HG02759 (cell line): ENCODE results near the gene TRIM46.
"Not testable (repeated sequence)": the region's sequence is repeated elsewhere in the genome, so short reads cannot be mapped to it uniquely, and the experiment has no call there.

Experiments used
- ATAC-seq: cut with Tn5 transposase; IDR thresholded peaks from one replicate; pipeline ENCODE4 v1.9.1; 2021; ENCODE audit warnings: mild to moderate bottlenecking, moderate library complexity; ENCODE audit not compliant: unreplicated experiment

TRIM46 gene

GRCh38 chr1:155137154-155137949, 36.3 kb upstream of the TRIM46 start:
- ATAC-seq: no peak

DNA sequence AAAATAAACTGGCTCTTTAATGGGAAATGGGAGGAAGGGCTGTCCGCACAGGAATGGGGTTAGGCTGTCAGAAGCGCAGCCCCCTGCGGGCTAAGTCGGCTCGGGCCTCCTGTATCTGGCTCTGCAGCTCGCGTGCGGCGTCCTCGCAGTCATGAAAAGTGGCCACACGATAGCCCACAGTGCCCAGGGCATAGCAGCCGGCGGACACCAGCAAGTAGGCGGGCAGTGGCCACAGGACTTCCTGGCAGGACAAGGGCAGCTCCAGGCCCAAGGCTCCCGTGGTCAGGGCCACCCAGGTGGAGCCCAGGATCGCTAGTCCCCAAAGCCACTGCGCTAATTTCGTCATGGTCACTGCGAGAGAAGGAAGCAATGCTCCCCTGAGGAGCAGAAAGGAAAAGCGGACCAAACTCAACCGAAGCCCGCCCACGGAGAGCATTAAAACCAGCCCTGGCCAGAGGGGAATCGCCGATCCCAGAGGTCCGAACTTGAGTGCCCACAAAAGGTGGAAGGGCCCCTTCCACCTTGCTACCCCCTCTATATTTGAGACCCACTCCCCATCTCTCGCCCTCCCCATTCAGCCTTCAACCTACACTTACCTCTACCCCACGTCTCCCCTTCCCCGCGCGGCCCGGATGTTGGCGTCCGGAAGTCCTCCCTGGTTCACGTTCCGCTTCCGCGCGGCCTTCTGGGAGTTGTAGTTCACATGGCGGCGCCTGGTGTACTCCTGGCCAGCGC, 33.6 kb upstream of the TRIM46 start, which contains the start of gene DPM3:
TSS of gene DPM3 (minus strand) at position 637 of the 735 bp plus-strand sequence. CDS start at position 346, 291 bp downstream.
- ATAC-seq: peak; percentile 75

- ATAC-seq: no peak
These were observed 33.1 kb upstream of the TRIM46 start for GRCh38 chr1:155140630-155140953.

DNA sequence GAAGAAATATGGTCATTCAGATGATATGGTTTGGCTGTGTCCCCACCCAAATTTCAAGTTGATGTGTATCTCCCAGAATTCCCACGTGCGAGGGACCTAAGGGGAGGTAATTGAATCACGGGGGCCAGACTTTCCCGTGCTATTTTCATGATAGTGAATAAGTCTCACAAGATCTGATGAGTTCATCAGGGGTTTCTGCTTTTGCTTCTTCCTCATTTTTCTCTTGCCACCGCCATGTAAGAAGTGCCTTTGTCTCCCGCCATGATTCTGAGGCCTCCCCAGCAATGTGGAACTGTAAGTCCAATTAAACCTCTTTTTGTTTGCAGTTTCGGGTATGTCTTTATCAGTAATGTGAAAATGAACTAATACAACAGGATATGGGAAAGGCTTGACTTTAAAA, 31.9 kb upstream of the TRIM46 start:
- no peak for ATAC-seq

GRCh38 chr1:155145491-155145890, 28.2 kb upstream of the TRIM46 start:
- ATAC-seq: no peak

DNA sequence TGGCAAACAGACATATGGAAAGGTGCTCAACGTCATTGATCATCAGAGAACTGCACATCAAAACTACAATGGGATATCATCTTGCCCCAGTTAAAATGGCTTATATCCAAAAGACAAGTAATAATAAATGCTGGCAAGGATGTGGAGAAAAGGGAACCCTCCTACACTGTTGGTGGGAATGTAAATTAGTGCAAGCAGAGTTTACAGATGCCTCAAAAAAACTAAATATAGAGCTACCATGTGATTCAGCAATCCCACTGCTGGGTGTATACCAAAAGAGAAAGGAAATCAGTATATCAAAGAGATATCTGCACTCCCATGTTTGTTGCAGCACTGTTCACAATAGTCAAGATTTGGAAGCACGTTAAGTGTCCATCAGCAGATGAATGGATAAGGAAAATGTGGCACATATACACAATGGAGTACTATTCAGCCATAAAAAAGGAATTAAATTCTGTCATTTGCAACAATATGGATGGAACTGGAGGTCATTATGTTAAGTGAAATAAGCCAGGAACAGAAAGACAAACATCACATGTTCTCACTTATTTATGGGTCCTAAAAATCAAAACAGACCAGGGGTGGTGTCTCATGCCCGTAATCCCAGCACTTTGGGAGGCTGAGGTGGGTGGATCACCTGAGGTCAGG, 17.5 kb upstream of the TRIM46 start:
- ATAC-seq: not testable (repeated sequence)

GRCh38 chr1:155158991-155159390, 14.7 kb upstream of the TRIM46 start:
- ATAC-seq: no peak

- no peak for ATAC-seq
These were observed 13.5 kb upstream of the TRIM46 start for GRCh38 chr1:155160128-155160527.

DNA sequence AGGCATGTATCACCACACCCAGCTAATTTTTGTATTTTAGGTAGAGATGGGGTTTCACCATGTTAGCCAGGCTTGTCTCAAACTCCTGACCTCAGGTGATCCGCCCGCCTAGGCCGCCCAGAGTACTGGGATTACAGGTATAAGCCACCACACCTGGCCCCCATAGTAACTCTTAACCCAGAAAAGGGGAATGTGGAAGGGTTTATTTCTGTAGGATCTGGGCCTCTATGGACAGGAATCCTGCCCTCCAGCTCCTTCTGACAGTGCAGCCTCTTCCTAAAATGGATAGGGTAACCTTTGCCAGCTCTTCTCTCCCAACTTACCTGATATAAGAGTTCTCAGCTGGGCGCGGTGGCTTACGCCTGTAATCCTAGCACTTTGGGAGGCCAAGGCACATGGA, 11.0 kb upstream of the TRIM46 start:
- not testable (repeated sequence) for ATAC-seq

DNA sequence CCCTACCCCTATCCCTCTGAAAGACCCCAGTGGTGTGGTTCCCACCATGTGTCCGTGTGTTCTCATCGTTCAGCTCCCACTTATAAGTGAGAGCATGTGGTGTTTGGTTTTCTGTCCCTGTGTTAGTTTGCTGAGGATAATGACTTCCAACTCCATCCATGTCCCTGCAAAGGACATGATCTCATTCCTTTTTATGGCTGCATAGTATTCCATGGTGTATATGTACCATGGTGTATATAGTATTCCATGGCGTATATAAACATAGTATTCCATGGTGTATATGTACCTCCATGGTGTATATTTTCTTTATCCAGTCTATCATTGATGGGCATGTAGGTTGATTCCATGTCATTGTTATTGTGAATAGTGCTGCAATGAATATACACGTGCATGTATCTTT, 9.9 kb upstream of the TRIM46 start:
- not testable (repeated sequence) for ATAC-seq

DNA sequence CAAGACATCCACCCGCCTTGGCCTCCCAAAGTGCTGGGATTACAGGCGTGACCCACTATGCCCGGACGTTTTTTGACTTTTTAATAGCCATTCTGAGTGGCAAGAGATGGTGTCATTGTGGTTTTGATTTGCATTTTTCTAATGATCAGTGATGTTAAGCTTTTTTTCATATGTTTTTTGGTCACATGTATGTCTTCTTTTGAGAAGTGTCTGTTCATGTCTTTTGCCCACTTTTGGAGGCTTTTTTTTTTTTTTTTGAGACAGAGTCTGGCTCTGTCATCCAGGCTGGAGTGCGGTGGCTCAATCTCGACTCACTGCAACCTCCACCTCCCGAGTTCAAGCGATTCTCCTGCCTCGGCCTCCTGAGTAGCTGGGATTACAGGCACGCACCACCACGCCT, 9.0 kb upstream of the TRIM46 start:
- not testable (repeated sequence) for ATAC-seq

DNA sequence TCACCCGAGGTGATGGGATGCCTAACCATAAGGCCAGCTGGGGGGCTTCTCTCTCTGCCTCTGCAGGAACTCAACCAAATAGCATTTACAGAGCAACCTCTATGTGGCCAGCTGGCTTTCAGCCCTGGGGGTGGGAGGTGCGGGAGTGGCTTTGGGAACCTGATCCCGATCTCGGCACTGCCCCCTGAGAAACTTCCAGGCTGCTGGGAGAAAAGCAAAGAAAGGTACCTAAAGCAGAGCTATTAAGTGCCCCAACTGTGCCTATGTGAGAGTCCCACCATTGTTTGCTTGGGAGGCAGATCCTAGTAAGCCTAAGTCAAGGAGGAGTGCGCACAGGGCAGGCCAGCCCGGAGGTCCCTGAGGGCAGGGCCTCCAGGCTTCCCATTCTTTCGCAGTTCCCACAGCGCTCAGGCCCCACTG, 7.6 kb upstream of the TRIM46 start:
- ATAC-seq: no peak

DNA sequence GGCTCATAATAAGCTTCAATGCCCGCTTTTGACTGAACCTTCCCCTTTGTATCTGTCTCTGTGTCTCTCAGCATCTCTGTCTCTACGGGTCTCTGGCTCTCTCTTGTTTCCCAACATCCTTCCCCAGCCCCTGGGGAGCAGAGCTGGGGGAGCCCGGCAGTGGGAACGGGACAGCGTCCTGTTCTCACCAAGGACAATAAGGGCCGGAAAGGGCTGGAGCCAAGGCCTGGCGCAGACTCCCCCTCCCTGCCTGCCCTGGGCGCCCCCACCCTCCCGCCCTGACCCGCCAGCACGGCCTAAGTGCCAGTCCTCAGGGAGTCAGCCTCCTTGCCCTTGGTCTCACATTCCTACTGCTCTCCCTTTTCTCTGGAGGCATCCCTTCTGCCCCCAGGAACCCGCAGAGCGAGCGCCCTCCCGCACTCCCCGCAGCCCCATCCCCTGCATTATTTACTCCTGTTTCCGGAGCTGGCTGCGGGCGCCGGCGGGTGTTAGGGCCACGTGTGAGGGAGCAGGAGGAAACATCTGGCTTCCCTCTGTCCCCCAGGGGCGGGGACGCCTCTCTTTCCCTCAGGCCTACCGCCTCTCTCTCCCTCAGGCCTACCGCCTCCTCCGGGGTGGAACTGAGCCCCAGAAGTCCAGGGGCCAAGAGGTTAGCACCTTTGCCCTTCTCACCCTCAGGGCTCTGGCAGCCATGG, 7.0 kb upstream of the TRIM46 start:
- no peak for ATAC-seq

DNA sequence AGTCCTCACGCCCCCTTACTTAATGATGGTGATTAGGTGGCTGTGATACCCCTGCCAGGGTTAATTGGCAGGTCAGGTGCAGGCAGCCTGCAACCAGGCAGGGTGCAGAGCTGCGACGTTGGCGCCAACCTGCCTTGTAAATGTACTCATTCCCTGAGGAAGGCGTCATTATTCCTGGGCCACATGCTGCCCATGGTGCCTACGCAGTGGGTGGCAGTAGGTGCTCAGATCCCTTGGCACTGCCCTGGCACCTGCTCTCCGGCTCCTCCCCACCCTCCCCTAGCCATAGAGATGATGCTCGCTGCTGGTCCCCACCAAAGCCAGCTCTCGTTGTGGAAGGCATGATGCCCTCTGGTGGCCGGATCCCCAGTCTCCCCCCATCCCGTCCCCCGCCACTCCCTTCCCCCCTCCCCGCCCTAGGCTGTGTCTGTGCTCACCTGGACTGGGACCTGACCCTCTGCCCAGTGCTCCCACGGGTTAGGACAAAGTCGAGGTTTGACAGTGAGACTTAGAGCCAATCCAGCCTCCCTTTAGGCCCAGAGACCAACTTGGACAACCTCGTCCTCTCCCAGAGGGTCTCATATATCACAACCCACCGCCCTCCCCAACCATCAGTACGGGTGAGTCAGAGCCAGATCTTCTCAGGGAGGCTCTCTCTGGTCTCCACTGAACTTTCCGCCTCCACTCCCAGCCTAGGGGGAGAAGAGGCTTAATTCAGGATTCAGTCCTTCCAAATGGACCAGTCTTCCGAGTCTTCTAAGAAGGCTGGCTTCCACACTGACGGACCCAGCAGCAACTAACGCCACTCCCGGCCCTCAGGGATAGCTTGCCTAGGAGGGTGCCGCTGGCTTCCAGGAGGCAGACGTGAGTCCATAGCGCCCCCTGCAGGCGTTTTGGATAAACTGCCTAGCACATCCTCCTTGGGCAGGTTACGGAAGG, 6.2 kb upstream of the TRIM46 start:
- peak; percentile 72 for ATAC-seq

DNA sequence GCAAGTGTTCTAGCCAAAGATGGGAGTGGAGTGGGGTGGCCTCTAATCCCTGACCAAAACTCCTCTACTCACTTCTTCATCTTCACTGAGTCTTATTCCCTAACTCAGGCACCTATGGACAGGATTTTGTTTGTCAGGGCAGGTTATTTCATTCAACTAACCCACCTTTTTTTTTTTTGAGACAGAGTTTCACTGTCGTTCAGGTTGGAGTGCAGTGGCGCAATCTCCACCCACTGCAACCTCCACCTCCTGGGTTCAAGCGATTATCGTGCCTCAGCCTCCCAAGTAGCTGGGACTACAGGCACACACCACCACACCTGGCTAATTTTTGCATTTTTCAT, 5.6 kb upstream of the TRIM46 start:
- not testable (repeated sequence) for ATAC-seq

DNA sequence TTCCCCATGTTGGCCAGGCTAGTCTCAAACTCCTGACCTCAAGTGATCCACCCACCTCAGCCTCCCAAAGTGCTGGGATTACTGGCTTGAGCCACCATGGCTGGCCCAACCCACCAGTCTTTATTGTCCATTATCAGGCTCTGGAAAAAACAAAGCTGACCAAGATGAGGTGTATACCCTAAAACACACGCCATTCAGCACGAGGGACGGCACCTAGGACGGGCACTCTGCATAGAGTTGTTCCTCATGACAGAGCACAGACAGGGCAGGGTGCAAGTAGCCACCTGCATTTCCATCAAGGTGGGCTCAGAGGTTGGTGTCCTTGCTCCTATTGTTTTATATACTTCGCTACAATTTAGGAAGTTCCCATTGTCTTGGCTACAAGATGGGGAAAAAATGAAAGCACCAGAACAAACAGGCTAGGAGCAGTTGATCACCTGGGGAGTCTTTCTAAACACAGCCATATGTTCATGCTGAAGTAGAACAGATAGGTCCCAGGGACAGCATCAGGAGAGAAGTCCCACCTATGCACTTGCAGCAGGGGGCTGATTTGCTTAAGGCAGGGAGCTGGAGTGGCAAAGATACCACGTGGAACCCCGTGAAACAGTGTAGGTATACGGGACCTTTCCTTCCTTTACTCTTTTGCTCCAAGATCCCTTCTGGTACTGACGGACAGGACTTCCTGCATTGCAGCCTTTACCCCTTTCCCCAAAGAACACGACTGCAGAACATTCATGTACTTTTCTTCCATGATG, 5.0 kb upstream of the TRIM46 start:
- ATAC-seq: no peak

DNA sequence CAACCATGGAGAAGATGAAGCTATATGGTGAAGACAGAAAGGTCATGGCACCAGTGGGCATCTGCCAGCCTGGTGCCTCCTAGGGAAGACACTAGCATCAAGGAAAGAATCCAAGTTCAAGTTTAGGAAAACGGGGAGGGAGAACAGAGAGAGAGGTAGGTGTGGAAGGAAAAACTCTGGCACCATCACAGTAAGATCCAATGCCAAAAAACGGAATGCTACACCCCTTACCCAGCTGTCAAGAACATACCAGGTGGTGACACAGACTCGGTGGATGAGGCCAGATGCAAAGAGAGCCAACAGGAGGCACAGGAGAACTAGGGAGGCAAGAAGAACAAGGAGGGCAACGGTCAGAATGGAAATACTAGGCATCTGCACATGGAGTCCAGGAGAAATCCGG, 4.1 kb upstream of the TRIM46 start:
- no peak for ATAC-seq

- no peak for ATAC-seq
These were observed 3.4 kb upstream of the TRIM46 start for GRCh38 chr1:155170101-155170785.

- ATAC-seq: no peak
These were observed 2.8 kb upstream of the TRIM46 start for GRCh38 chr1:155170806-155171205.
